IPS-11a (cell line): ENCODE results near the gene CNTN1.
"Not testable (repeated sequence)": the region's sequence is repeated elsewhere in the genome, so short reads cannot be mapped to it uniquely, and the experiment has no call there.

Source experiments
- H3K4me3 ChIP-seq: one replicate; pipeline ENCODE4 v1.5.1; 2013; ENCODE audit warnings: low read depth, low read length, control low read depth

The CNTN1 gene

GRCh38 chr12:41023836-41024235 is 331.6 kb downstream of the CNTN1 start:
- no peak overlapping the region for H3K4me3 ChIP-seq

GRCh38 chr12:41026151-41026550 is 333.9 kb downstream of the CNTN1 start:
- H3K4me3 ChIP-seq, result no peak overlapping the region

- H3K4me3 ChIP-seq, result no peak overlapping the region
Observed at GRCh38 chr12:41032386-41032785, 340.1 kb downstream of the CNTN1 start.

- H3K4me3 ChIP-seq, result no peak overlapping the region
Observed at GRCh38 chr12:41034686-41035085, 342.4 kb downstream of the CNTN1 start.

GRCh38 chr12:41039461-41039860 is 347.2 kb downstream of the CNTN1 start:
- H3K4me3 ChIP-seq, result no peak overlapping the region

GRCh38 chr12:41045509-41045908 is 353.3 kb downstream of the CNTN1 start:
- H3K4me3 ChIP-seq, result no peak overlapping the region

- H3K4me3 ChIP-seq, result no peak overlapping the region
Observed at GRCh38 chr12:41049033-41049432, 356.8 kb downstream of the CNTN1 start.

GRCh38 chr12:41051954-41052353 is 359.7 kb downstream of the CNTN1 start:
- no peak overlapping the region for H3K4me3 ChIP-seq

- H3K4me3 ChIP-seq, result no peak overlapping the region
Observed at GRCh38 chr12:41052441-41052840, 360.2 kb downstream of the CNTN1 start.

- H3K4me3 ChIP-seq, result no peak overlapping the region
Observed at GRCh38 chr12:41053046-41053445, 360.8 kb downstream of the CNTN1 start.

GRCh38 chr12:41055875-41056577 is 363.8 kb downstream of the CNTN1 start:
- H3K4me3 ChIP-seq, result no peak overlapping the region

- no peak overlapping the region for H3K4me3 ChIP-seq
Observed at GRCh38 chr12:41058266-41058665, 366.0 kb downstream of the CNTN1 start.

GRCh38 chr12:41061192-41061591 is 369.0 kb downstream of the CNTN1 start:
- no peak overlapping the region for H3K4me3 ChIP-seq

GRCh38 chr12:41064411-41064810 is 372.2 kb downstream of the CNTN1 start:
- H3K4me3 ChIP-seq, result no peak overlapping the region

GRCh38 chr12:41067941-41068645 is 375.9 kb downstream of the CNTN1 start:
- no peak overlapping the region for H3K4me3 ChIP-seq

GRCh38 chr12:41073633-41074472 is 381.6 kb downstream of the CNTN1 start:
- no peak overlapping the region for H3K4me3 ChIP-seq

GRCh38 chr12:41074473-41074769 is 382.2 kb downstream of the CNTN1 start:
- no peak overlapping the region for H3K4me3 ChIP-seq

- H3K4me3 ChIP-seq, result no peak overlapping the region
Observed at GRCh38 chr12:41076114-41076513, 383.9 kb downstream of the CNTN1 start.

GRCh38 chr12:41081241-41081640 is 389.0 kb downstream of the CNTN1 start:
- H3K4me3 ChIP-seq, result not testable (repeated sequence)

- no peak overlapping the region for H3K4me3 ChIP-seq
Observed at GRCh38 chr12:41089438-41089837, 397.2 kb downstream of the CNTN1 start.

- no peak overlapping the region for H3K4me3 ChIP-seq
Observed at GRCh38 chr12:41092115-41092514, 399.9 kb downstream of the CNTN1 start.

- no peak overlapping the region for H3K4me3 ChIP-seq
Observed at GRCh38 chr12:41096797-41097196, 404.6 kb downstream of the CNTN1 start.
